PC-3 (cell line): ENCODE results near the gene SLC35D3. TPM values are rescaled to one million over a fixed set of nuclear protein-coding genes. Genes with fewer than 3 reads are reported as not detected.

ENCODE experiments used
- ATAC-seq: fragments of 200-7000 bp; cut with Tn5 transposase; 2 replicates; pipeline ENCODE4 v1.9.1; 2020; ENCODE audit warnings: mild to moderate bottlenecking, moderate library complexity
- BruUV-seq: library from RNA; stranded (reverse); fragments of 400-500 nt; replicated peaks from 2 replicates; lab custom pipeline; 2021; lab: Mats Ljungman, UMichigan
- CTCF ChIA-PET: fragments of 300-600 bp; sonication (Branson Sonifier 250); formaldehyde crosslinking; loops from one replicate; lab custom pipeline; 2022; ENCODE audit warnings: antibody characterized with exemption; lab: Charles Lee
- POLR2A ChIA-PET: fragments of 300-600 bp; sonication (Branson Sonifier 250); formaldehyde crosslinking; loops from one replicate; lab custom pipeline; 2022; ENCODE audit warnings: antibody characterized with exemption; ENCODE audit not compliant: unreplicated experiment; lab: Charles Lee
- DNase-seq: peaks from one replicate; pipeline ENCODE4 v3.0.0-alpha.2; 2015
- H2AFZ ChIP-seq: fragments of 300-600 bp; sonication (generic); 2 replicates; pipeline ENCODE4 v1.6.0; 2016; ENCODE audit warnings: antibody characterized with exemption, low read length
- H3F3A ChIP-seq: fragments of 300-600 bp; sonication (generic); one replicate; pipeline ENCODE4 v1.6.0; 2017; ENCODE audit warnings: antibody characterized with exemption, low read length, control low read depth, mild to moderate bottlenecking; ENCODE audit not compliant: unreplicated experiment
- H3K27ac ChIP-seq: fragments of 300-600 bp; sonication (generic); 2 replicates; pipeline ENCODE4 v1.5.1; 2016; ENCODE audit warnings: mild to moderate bottlenecking, low read length
- H3K27me3 ChIP-seq: fragments of 300-600 bp; sonication (generic); 2 replicates; pipeline ENCODE4 v1.6.1; 2016; ENCODE audit warnings: low read length, mixed read lengths
- H3K36me3 ChIP-seq: fragments of 300-600 bp; sonication (generic); 2 replicates; pipeline ENCODE4 v1.6.1; 2016; ENCODE audit warnings: low read depth, mixed run types, low read length, mixed read lengths
- H3K4me1 ChIP-seq: fragments of 300-600 bp; sonication (generic); 2 replicates; pipeline ENCODE4 v1.5.1; 2016; ENCODE audit warnings: low read length; ENCODE audit not compliant: insufficient read depth
- H3K4me2 ChIP-seq: fragments of 300-600 bp; sonication (generic); 2 replicates; pipeline ENCODE4 v1.6.0; 2016; ENCODE audit warnings: low read length
- H3K4me3 ChIP-seq: fragments of 300-600 bp; sonication (generic); 2 replicates; pipeline ENCODE4 v1.5.1; 2016; ENCODE audit warnings: mild to moderate bottlenecking, low read length, mixed read lengths
- H3K79me2 ChIP-seq: fragments of 300-600 bp; sonication (generic); 2 replicates; pipeline ENCODE4 v1.6.1; 2017; ENCODE audit warnings: low read length, mixed read lengths
- H3K9ac ChIP-seq: fragments of 300-600 bp; sonication (generic); 2 replicates; pipeline ENCODE4 v1.6.0; 2016; ENCODE audit warnings: mild to moderate bottlenecking, low read length
- H3K9me2 ChIP-seq: fragments of 300-600 bp; sonication (generic); replicated peaks from 2 replicates; pipeline ENCODE4 v1.6.1; 2016; ENCODE audit warnings: mixed run types, low read length, mixed read lengths
- H3K9me3 ChIP-seq: fragments of 300-600 bp; sonication (generic); 2 replicates; pipeline ENCODE4 v1.6.1; 2016; ENCODE audit warnings: low read length, mixed read lengths
- H4K20me1 ChIP-seq: fragments of 300-600 bp; sonication (generic); 2 replicates; pipeline ENCODE4 v1.6.1; 2016; ENCODE audit warnings: low read length, mixed read lengths
- CTCF ChIP-seq: fragments of 300-600 bp; sonication (generic); conservative IDR thresholded peaks from 2 replicates; pipeline ENCODE4 v1.5.1; 2017; ENCODE audit warnings: antibody characterized with exemption, low read depth, mild to moderate bottlenecking, low read length
- EZH2 ChIP-seq: fragments of 300-600 bp; sonication (generic); IDR thresholded peaks from one replicate; pipeline ENCODE4 v1.6.1; 2017; ENCODE audit warnings: antibody characterized with exemption, mild to moderate bottlenecking, low read length; ENCODE audit not compliant: unreplicated experiment
- EZH2phosphoT487 ChIP-seq: fragments of 300-600 bp; sonication (generic); IDR thresholded peaks from 2 replicates; pipeline ENCODE4 v1.6.1; 2018; ENCODE audit warnings: mild to moderate bottlenecking, antibody characterized with exemption, low read length, borderline replicate concordance
- intact Hi-C: fragments of 100-400 bp; cut with micrococcal nuclease; formaldehyde crosslinking; loops from 2 replicates; pipeline ENCODE4 v1.9.0; 2023
- total RNA-seq: library from RNA; depleted of rRNA; stranded (reverse); fragments of >200 nt; gene quantifications from 2 replicates; pipeline ENCODE4 v1.2.3, GENCODE V29; 2014

The SLC35D3 gene
- total RNA-seq, 1 experiment from 2014 or later = not detected

GRCh38 chr6:136960781-136961180, 38.7 kb downstream of the SLC35D3 start:
- Histone ChIP-seq H3K9ac (no peak overlapping the region), H4K20me1 (no peaks in the 10 kb centered on the region), H3F3A (no peaks in the 10 kb centered on the region), H3K27me3 (no peaks in the 10 kb centered on the region), H3K9me2 (no peaks in the 10 kb centered on the region), H3K4me2 (no peak overlapping the region), H3K79me2 (no peaks in the 10 kb centered on the region), H3K36me3 (no peaks in the 10 kb centered on the region), H3K4me1 (no peaks in the 10 kb centered on the region), H3K9me3 (no peaks in the 10 kb centered on the region), H3K4me3 (no peak overlapping the region), H3K27ac (no peak overlapping the region), H2AFZ (no peak overlapping the region)
- DNase-seq = no peak
- TF ChIP-seq EZH2 = no peak
- TF ChIP-seq CTCF = no peak
- no peak for TF ChIP-seq EZH2phosphoT487
- no TSS peak for BruUV-seq
- no peak for ATAC-seq
- intact Hi-C loops = loop anchor here (10.0 kb wide), 1 partner anchor 684 kb away; no protein-coding TSS in a partner anchor
- POLR2A ChIA-PET = no interaction called here
- CTCF ChIA-PET = no interaction called here

GRCh38 chr6:136961848-136962247, 39.7 kb downstream of the SLC35D3 start:
- intact Hi-C loops = loop anchor here (10.0 kb wide), 1 partner anchor 683 kb away; no protein-coding TSS in a partner anchor
- no peak overlapping the region for H3K27ac ChIP-seq
- ChIA-PET CTCF (no interaction called here), POLR2A (no interaction called here)
- no peak for DNase-seq
- TF ChIP-seq EZH2 (no peak), CTCF (no peak), EZH2phosphoT487 (no peak)
- no peak overlapping the region for H3K4me2 ChIP-seq
- no peak for ATAC-seq
- no TSS peak for BruUV-seq
- no peaks in the 10 kb centered on the region for H3K79me2 ChIP-seq
- H4K20me1 ChIP-seq = no peaks in the 10 kb centered on the region
- no peak overlapping the region for H3K4me3 ChIP-seq
- no peaks in the 10 kb centered on the region for H3K4me1 ChIP-seq
- no peaks in the 10 kb centered on the region for H3K27me3 ChIP-seq
- H3F3A ChIP-seq = no peaks in the 10 kb centered on the region
- H3K9me3 ChIP-seq = no peaks in the 10 kb centered on the region
- no peak overlapping the region for H2AFZ ChIP-seq
- H3K36me3 ChIP-seq = no peaks in the 10 kb centered on the region
- H3K9ac ChIP-seq = no peak overlapping the region
- H3K9me2 ChIP-seq = no peaks in the 10 kb centered on the region

GRCh38 chr6:136962661-136963060, 40.6 kb downstream of the SLC35D3 start:
- H3K4me1 ChIP-seq = no peaks in the 10 kb centered on the region
- BruUV-seq = no TSS peak
- H3K9me2 ChIP-seq = no peaks in the 10 kb centered on the region
- POLR2A ChIA-PET = no interaction called here
- DNase-seq (no peak), ATAC-seq (no peak)
- H4K20me1 ChIP-seq = no peaks in the 10 kb centered on the region
- no peak overlapping the region for H3K4me2 ChIP-seq
- H3F3A ChIP-seq = no peaks in the 10 kb centered on the region
- CTCF ChIA-PET = no interaction called here
- H3K9ac ChIP-seq = no peak overlapping the region
- TF ChIP-seq EZH2phosphoT487 (no peak), CTCF (no peak), EZH2 (no peak)
- H2AFZ ChIP-seq = no peak overlapping the region
- no peak overlapping the region for H3K27ac ChIP-seq
- H3K4me3 ChIP-seq = no peak overlapping the region
- H3K27me3 ChIP-seq = no peaks in the 10 kb centered on the region
- intact Hi-C loops = loop anchor here (10.0 kb wide), 1 partner anchor 682 kb away; no protein-coding TSS in a partner anchor
- no peaks in the 10 kb centered on the region for H3K79me2 ChIP-seq
- no peaks in the 10 kb centered on the region for H3K36me3 ChIP-seq
- no peaks in the 10 kb centered on the region for H3K9me3 ChIP-seq
